ENCODE data around the gene SCO1.

Gene SCO1

DNA sequence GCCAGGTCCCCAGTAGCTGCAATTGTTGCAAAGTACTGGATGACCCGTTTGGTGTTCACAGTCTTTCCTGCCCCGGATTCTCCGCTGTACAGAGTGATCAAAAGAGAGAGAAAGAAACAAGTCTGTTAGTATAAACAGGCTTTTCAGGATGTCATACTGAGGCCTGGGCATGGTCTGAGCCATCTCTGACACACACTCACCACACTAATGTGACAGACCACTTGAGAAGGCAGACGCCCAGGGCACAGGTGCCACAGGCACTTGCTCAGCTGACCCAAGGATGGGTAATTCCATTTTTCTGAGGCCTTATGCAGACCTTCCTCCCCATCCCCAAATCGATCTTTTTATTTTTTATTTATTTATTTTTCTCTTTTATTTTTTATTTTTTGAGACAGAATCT lies 47.7 kb downstream of the SCO1 start:
- no peak for DNase-seq

- no peak for DNase-seq
Observed at GRCh38 chr17:10648956-10649355, 48.4 kb downstream of the SCO1 start.

DNA sequence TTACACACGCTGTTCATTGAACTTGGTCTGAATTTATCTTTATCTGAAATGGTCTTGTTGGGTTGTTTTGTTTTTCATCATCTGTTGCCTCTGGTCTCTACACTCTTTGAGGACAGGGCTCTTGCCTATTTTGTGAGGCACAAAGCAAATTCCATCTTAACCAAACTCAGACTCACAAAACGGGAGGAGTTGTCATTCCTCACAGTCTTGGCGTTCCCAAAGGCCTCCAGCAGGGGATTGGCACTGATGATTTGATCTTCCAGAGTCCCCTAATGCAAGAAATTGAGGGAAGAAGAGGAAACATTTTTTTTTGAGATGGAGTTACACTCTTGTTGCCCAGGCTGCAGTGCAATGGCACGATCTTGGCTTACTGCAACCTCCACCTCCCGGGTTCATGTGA lies 49.0 kb downstream of the SCO1 start:
- no peak for DNase-seq

GRCh38 chr17:10646392-10646990 lies 50.8 kb downstream of the SCO1 start:
- peak; percentile 32 to 41 for DNase-seq

DNA sequence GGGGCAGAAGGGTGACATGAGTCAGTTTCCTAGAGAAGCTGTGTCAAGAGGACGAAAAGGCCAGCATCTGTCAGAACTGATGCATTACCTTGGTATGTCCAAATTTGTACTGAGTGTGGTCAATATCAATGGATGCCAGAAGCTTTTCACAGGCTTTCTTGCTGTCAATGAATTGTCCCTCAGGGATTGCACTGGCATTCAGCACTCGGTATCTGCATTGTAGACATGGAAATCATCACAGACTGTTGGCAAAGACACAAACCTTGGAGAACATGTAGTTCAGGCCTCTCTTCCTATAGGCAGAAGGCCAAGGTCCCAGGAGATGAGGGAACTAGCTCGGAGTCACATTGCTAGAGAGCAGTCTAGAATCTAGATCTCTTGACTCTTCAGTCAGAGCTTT lies 56.9 kb downstream of the SCO1 start:
- DNase-seq = no peak

DNA sequence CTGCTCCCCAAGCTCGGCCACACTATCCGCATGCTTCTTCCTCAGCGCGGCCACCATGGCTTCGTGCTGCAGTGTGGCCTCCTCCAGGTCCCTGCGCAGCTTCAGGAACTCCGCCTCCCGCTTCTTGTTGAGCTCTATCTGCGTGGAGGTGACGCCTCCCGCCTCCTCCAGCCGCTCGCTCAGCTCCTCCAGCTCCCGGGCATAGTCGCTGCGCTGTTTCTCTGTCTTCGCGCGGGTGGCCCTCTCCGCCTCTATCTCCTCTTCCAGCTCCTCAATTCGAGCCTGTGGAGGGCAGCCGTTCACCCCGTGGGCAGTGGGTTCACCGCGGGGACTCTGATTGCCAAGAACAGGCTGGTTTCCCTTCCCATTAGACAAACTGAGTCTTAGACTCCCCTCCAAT lies 59.2 kb downstream of the SCO1 start:
- DNase-seq = no peak

DNA sequence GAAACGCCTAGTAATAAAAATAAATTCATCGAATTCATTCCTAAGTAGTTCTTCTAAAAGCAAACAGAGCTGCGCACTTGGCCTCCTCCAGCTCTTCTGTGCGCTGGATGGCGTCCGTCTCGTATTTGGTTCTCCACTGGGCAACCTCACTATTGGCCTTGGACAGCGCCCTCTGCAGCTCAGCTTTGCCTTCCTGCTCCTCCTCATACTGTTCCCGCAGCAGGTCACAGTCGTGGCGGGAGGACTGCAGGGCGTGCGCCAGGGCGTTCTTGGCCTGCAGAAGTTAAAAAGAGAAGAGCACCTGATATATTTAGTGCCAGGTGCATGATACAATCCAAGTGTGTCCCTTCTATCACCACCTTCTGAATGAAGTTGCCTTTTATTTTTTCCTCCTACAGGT lies 62.0 kb downstream of the SCO1 start:
- DNase-seq = no peak

DNA sequence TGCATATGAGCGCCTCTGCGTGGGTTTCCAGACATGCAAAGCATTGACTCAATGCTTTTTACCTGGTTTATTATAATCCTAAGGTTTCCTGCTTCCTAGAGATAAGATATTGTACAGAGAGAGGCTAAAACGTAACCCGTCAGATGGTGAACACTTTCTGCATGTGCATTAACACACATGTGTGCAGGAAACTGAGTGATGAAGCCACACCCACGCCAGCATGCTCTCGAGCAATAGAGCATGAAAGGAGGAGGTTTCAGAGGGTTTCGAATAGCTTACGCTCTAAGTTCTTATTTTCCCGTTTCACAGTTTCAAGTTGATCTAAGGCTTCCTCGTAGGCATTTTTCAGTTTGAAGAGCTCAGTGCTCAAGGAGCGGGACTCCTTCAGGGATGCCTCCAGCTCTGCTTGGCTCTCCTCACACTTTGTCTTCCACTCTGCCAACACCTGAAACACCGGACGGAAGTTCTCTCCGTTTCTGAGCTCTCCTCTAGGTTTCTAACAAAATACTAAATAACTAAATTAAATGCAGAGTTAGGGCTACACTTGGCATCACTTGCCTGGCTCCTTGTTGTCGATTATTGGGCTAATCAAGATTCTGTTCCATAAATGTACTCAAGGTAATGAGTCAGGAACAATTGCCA lies 63.5 kb downstream of the SCO1 start:
- no peak for DNase-seq

DNA sequence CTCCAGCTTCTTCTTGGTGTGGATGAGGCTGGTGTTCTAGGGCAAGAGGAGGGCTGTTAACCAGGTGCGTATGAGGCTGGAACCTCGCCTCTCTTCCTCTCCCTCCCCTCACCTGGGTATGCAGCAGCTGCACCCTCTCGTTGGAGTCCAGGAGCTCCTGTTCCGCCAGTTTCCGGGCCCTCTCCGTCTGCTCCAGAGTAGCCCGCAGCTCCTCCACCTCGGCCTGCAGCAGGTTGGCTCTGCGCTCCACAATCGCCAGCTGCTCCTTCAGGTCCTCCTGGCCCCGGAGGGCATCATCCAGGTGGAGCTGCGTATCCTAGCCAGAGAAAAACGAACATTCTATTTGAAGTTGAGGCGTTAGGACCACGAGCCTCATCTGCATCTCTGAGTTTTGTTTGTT lies 65.6 kb downstream of the SCO1 start:
- DNase-seq = no peak

DNA sequence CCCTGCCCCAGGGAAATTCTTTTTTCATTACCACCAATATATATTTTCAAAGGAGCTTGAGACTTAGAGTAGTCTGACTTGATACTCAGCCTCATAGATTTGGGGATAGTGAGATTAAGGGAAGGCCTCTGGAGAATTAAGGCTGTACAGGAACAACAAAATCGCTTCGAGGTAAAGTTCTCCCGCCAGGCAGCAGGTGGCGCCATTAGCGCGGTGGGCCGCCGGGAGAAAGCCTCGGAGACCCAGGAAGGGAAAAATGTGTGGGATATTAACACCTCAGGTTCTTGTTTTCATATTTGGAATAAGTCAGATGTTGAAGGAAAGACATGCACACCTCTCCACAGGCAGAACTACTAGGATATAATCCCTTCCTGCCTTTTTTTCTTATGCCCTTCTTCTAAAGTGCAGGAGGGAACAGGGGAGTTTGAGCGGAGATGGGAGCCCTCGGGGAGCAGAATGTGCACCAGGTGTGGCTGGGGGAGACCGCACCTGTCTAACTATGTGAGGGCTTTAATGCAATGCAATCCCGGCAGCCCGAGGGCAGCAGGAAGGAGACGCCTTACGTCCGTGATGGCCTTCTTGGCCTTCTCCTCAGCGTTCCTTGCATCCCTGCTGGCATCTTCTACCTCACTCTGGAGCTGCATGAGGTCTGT lies 66.2 kb downstream of the SCO1 start:
- peak in 1 of 2 donors; percentile 6 for DNase-seq

- no peak for DNase-seq
Observed at GRCh38 chr17:10629706-10630105, 67.6 kb downstream of the SCO1 start.

DNA sequence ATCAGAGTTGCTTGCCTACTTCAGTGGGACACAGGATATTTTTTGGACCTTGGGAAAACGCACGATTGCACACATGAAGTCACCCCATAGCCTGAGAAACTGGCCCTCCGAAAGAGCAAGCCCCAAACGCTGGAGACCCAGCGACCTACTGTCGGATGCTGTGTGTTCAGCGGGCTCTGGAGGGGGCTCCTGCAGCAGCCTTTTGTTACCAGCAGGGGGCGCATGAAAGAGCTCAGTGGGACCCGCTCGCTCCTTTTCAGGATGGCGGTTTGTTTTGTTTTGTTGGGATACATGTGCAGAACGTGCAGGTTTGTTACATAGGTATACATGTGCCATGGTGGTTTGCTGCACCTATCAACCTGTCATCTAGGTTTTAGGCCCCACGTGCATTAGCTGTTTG lies 68.6 kb downstream of the SCO1 start:
- DNase-seq = no peak

- DNase-seq = no peak
Observed at GRCh38 chr17:10626390-10626789, 70.9 kb downstream of the SCO1 start.

DNA sequence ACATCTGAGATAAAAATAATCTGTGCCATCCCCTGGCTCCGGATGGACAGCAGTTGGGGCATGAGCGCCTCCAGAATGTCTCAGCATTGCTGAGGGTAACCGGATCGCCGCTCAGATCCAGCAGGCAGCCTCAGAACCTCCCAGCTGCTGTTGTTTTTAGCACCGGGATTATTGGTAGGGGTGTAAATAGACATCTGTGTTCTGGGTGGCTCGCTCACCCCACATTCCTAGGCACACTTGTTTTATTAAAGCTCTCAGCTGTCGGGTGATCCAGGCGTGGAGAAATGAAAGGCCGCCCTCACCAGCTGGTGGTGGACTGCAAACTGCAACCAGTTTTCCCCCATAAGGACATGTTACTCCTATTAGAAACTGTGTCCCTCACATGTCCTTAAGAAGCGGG lies 72.4 kb downstream of the SCO1 start:
- no peak for DNase-seq

DNA sequence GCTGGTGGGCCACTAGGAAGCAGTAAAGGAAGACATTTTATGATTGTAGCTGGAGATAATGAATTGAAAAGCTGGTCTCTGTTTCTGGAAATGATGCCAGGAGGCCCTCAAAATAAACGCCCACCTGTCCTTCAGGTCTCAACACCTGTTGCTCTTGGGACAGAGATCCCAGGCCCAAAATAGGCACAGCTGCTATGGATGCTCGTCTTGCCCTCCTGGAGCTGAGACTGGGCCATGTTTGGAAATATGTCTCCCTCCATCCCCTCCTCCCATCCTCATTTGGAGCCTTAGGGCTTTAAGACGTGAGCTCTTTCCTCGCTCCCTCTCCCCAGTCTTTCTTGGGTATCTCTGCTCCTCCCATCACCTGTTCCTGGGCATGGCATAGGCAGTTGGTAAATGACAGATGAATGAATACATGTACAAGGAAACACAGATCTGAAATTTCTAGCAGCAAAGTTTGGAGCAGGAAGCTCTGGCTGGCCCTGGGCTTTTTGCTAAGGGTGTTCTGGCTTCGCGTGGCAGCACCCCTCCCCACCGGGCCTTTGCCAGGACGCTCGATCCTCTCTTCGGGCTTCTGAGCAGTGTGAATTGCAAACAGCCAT lies 73.5 kb downstream of the SCO1 start:
- no peak for DNase-seq

- no peak for DNase-seq
Observed at GRCh38 chr17:10622617-10623485, 74.5 kb downstream of the SCO1 start.

Data from bone marrow (tissue), 2 donors.